Uterus (tissue), 4 donors: ENCODE results near the gene ACSL4. TPM values are rescaled to one million over a fixed set of nuclear protein-coding genes. Genes with fewer than 3 reads are reported as not detected.

Source experiments
- DNase-seq, 2 donors: peaks; one replicate each; pipeline ENCODE4 v3.0.0-alpha.2; 2019 to 2020
- H3K27ac ChIP-seq, 2 donors: fragments of 200-600 bp; sonication (generic); 1 replicate in 1 of 2; 2 replicates in 1 of 2; pipeline ENCODE4 v1.5.1; 2016 to 2018
- H3K27me3 ChIP-seq, 2 donors: fragments of 200-600 bp; sonication (generic); one replicate each; pipeline ENCODE4 v1.5.1; 2018 to 2019; ENCODE audit warnings: control low read depth in 1 of 2
- H3K36me3 ChIP-seq, 2 donors: fragments of 200-600 bp; sonication (generic); one replicate each; pipeline ENCODE4 v1.5.1; 2019; ENCODE audit warnings: control low read depth in 1 of 2
- H3K4me1 ChIP-seq, 2 donors: fragments of 200-600 bp; sonication (generic); one replicate each; pipeline ENCODE4 v1.5.1; 2018 to 2019; ENCODE audit warnings: control low read depth in 1 of 2
- H3K4me3 ChIP-seq, 2 donors: fragments of 200-600 bp; sonication (generic); 1 replicate in 1 of 2; 2 replicates in 1 of 2; pipeline ENCODE4 v1.5.1; 2018 to 2019; ENCODE audit warnings: mild to moderate bottlenecking in 1 of 2
- H3K9me3 ChIP-seq, 2 donors: fragments of 200-600 bp; sonication (generic); one replicate each; pipeline ENCODE4 v1.5.1; 2019; ENCODE audit warnings: control low read depth in 1 of 2
- CTCF ChIP-seq, 4 experiments: fragments of 200-600 bp in 2 of 4; fragments of 450-650 bp in 2 of 4; sonication (generic) in 2 of 4; IDR thresholded peaks; one replicate each; pipeline ENCODE4 v1.5.1; 2016 to 2019; ENCODE audit warnings: antibody characterized with exemption in 4 of 4, mild to moderate bottlenecking in 2 of 4, moderate library complexity in 1 of 4
- POLR2A ChIP-seq, 2 donors: fragments of 450-650 bp; IDR thresholded peaks; one replicate each; pipeline ENCODE4 v1.6.1; 2016; ENCODE audit warnings: antibody characterized with exemption in 2 of 2, mild to moderate bottlenecking in 1 of 2, moderate library complexity in 1 of 2
- intact Hi-C: fragments of 100-400 bp; cut with DNase I; formaldehyde crosslinking; loops from one replicate; pipeline ENCODE4 v1.15.1; 2023; ENCODE audit warnings: low total_unique reads
- total RNA-seq, 4 donors: library from RNA; depleted of rRNA in 3 of 4; stranded (reverse); fragments of >200 nt in 3 of 4; gene quantifications; one replicate each; pipeline versions ENCODE4 v1.1.0 to v1.2.4, GENCODE V29; 2014 to 2023
- donor health status: DM: yes; HTN: yes; CAD: no.

The ACSL4 gene
- total RNA-seq, 4 donors from 2014 or later = 8.5 to 55.6 (median 42.8) TPM

DNA sequence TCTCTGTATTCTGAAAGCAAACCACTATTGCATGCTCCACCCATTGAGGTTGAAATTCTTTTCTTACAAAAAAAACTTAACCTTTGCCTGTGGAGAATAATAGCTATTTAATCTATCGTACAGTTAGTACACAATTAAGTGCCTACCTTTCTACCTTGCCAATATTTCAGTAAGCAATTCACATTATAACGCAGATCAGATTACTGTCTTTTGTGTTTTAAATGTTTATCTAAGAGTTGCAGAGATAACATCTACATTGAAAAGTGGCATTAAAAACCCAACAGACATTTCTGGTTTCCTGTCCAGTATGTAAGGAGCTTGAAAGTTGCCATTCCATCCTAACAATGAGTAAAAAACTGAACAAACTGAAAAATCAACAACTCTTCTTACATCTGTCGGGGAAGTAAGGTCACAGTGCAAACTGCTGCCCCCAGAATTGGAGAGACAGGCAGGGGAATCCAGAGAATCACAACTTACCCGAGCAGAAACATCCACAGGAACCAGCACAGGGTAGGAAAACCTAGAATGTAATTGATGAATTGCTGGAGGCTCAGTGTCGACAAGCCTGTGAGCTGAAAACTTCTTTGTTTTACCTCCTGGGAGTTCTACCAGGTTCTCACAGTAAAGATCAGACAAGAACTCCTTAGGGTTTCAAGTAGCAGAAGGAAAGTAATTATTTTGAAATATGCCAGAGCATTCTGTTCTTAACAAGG, 27.3 kb upstream of the ACSL4 start:
- TF ChIP-seq CTCF (IDR thresholded peaks at IDR 0.05) (no peak), POLR2A (IDR thresholded peaks at IDR 0.05) (no peak)
- no peaks in the 10 kb centered on the region for H3K27me3 ChIP-seq
- no peaks in the 10 kb centered on the region for H3K36me3 ChIP-seq
- intact Hi-C loops = no loop called here
- no peaks in the 10 kb centered on the region for H3K4me1 ChIP-seq
- H3K4me3 ChIP-seq = no peak overlapping the region
- H3K9me3 ChIP-seq = no peaks in the 10 kb centered on the region
- DNase-seq = no peak
- no peak overlapping the region for H3K27ac ChIP-seq

GRCh38 chrX:109753256-109753655, 20.2 kb upstream of the ACSL4 start:
- DNase-seq = no peak
- Histone ChIP-seq H3K36me3 (no peaks in the 10 kb centered on the region), H3K4me1 (no peaks in the 10 kb centered on the region), H3K27ac (no peak overlapping the region), H3K4me3 (no peak overlapping the region), H3K9me3 (no peaks in the 10 kb centered on the region), H3K27me3 (no peaks in the 10 kb centered on the region)
- intact Hi-C loops = no loop called here
- TF ChIP-seq POLR2A (IDR thresholded peaks at IDR 0.05) (no peak), CTCF (IDR thresholded peaks at IDR 0.05) (no peak)

DNA sequence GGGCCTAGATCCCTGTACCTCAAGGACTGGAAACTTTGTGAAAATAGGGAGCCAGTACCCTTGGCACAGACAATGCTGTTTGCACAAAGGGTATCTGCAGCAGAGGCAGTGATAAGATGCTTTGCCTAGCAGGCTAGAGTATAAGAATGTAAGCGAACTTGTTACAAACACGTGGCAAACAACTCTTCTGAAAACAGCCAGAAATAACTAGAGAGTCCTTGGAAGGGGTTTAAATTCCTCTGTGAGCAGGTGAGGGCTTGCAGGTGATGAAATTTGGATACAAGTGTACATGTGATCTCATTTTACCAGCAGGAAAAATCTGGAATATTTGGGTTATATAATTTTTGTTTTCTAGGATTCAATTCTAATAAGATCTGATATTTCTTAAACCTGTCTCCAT, 18.6 kb upstream of the ACSL4 start:
- no peak for TF ChIP-seq POLR2A (IDR thresholded peaks at IDR 0.05)
- no peak for TF ChIP-seq CTCF (IDR thresholded peaks at IDR 0.05)
- no peak for DNase-seq
- no peak overlapping the region for H3K4me3 ChIP-seq
- H3K4me1 ChIP-seq = no peaks in the 10 kb centered on the region
- no peaks in the 10 kb centered on the region for H3K9me3 ChIP-seq
- no peaks in the 10 kb centered on the region for H3K27me3 ChIP-seq
- H3K27ac ChIP-seq = no peak overlapping the region
- intact Hi-C loops = no loop called here
- H3K36me3 ChIP-seq = no peaks in the 10 kb centered on the region

- Histone ChIP-seq H3K9me3 (no peaks in the 10 kb centered on the region), H3K36me3 (no peaks in the 10 kb centered on the region), H3K27ac (no peak overlapping the region), H3K4me1 (no peaks in the 10 kb centered on the region), H3K27me3 (no peaks in the 10 kb centered on the region), H3K4me3 (no peak overlapping the region)
- no peak for DNase-seq
- intact Hi-C loops = no loop called here
- TF ChIP-seq POLR2A (IDR thresholded peaks at IDR 0.05) (no peak), CTCF (IDR thresholded peaks at IDR 0.05) (no peak)
These were observed 16.1 kb upstream of the ACSL4 start for GRCh38 chrX:109749207-109749606.

DNA sequence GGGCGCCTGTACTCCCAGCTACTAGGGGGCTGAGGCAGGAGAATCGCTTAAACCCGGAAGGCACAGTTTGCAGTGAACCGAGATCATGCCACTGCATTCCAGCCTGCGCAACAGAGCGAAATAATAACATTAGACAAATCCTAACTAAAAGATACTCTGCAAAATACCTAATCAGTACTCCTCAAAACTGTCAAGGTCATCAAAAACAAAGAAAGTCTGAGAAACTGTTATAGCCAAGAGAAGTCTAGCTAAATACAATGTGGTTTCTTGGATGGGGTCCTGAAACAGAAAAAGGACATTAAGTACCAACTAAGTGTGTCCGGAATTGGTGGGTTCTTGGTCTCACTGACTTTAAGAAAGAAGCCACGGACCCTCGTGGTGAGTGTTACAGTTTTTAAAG, 14.6 kb upstream of the ACSL4 start:
- DNase-seq = no peak
- Histone ChIP-seq H3K4me1 (no peaks in the 10 kb centered on the region), H3K4me3 (no peak overlapping the region), H3K27me3 (no peaks in the 10 kb centered on the region), H3K9me3 (no peaks in the 10 kb centered on the region), H3K36me3 (no peaks in the 10 kb centered on the region), H3K27ac (no peak overlapping the region)
- intact Hi-C loops = no loop called here
- no peak for TF ChIP-seq POLR2A (IDR thresholded peaks at IDR 0.05)
- TF ChIP-seq CTCF (IDR thresholded peaks at IDR 0.05) = no peak
